ENCODE data around the gene PRKX. TPM values are rescaled to one million over a fixed set of nuclear protein-coding genes. Genes with fewer than 3 reads are reported as not detected.
"Not testable (repeated sequence)": the region's sequence is repeated elsewhere in the genome, so short reads cannot be mapped to it uniquely, and the experiment has no call there.

The PRKX gene
- total RNA-seq, 6 experiments from 2014 or later = 1.7 to 7.2 (median 3.7) TPM

DNA sequence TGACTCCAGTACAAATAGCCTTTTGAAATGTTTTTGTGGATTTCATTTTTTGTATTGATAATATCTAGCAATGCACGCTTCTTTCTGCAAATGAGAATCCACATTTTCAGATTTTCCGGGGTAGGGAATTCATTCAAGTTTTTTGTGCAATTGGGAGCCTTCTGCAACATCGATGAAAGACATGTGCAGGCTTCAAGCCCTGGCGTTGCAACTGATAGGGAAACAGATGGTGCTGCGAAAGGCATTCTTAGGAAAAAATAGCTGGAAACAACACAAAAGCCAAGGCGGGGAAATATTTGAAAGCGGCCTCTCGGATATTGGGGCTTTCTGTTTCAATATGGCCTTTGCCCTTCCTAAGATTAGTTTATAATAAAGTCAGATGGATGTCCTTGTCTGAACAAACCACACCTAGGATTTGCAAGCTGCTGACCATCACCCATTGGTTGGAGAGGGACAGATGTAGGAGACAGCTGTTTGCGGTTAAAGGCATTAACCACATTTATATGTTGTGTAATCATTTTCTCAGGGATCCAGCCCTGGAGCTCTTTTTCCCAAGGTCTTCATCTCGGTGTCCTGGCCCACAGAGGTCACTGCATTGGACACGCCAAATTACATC lies 136.5 kb downstream of the PRKX start:
- Histone ChIP-seq H3K27ac (no peak overlapping the region), H3K4me3 (no peak overlapping the region), H3K27me3 (no peaks in the 10 kb centered on the region), H3K36me3 (no peaks in the 10 kb centered on the region), H3K9me3 (no peaks in the 10 kb centered on the region), H3K4me1 (no peaks in the 10 kb centered on the region)
- DNase-seq (no peak), ATAC-seq (no peak)
- intact Hi-C loops (cut with DNase I) = no loop called here
- WGBS (ENCODE audit: insufficient coverage, low coverage, low lambda C conversion rate, missing lambda C conversion rate) = 69% methylated on average over 11 of the region's 11 CpGs
- TF ChIP-seq POLR2A (IDR thresholded peaks at IDR 0.05) = no peak
- TF ChIP-seq, protein P1, sequence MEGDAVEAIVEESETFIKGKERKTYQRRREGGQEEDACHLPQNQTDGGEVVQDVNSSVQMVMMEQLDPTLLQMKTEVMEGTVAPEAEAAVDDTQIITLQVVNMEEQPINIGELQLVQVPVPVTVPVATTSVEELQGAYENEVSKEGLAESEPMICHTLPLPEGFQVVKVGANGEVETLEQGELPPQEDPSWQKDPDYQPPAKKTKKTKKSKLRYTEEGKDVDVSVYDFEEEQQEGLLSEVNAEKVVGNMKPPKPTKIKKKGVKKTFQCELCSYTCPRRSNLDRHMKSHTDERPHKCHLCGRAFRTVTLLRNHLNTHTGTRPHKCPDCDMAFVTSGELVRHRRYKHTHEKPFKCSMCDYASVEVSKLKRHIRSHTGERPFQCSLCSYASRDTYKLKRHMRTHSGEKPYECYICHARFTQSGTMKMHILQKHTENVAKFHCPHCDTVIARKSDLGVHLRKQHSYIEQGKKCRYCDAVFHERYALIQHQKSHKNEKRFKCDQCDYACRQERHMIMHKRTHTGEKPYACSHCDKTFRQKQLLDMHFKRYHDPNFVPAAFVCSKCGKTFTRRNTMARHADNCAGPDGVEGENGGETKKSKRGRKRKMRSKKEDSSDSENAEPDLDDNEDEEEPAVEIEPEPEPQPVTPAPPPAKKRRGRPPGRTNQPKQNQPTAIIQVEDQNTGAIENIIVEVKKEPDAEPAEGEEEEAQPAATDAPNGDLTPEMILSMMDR (IDR thresholded peaks at IDR 0.05) = no peak

DNA sequence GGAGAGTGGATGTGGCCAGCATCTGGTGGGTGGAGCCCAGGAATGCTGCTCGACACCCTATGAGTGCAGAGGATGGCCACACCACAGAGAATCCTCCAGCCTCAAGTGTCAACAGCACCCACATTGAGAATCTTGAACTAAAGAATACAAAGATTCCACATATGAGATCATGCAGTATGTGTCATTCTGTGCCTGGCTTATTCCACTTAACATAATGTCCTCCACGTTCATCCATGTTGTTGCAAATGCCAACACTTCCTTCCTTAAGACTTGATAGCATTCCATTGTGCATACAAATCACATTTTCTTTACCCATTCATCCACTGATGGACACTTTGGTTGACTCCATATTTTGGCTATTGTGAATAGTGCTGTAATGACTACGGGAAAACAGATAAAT lies 145.8 kb downstream of the PRKX start:
- Histone ChIP-seq H3K9me3 (no peaks in the 10 kb centered on the region), H3K36me3 (no peaks in the 10 kb centered on the region), H3K4me1 (no peaks in the 10 kb centered on the region), H3K27me3 (no peaks in the 10 kb centered on the region), H3K27ac (no peak overlapping the region), H3K4me3 (no peak overlapping the region)
- intact Hi-C loops (cut with DNase I) = no loop called here
- TF ChIP-seq, protein P1 (IDR thresholded peaks at IDR 0.05) = no peak
- TF ChIP-seq POLR2A (IDR thresholded peaks at IDR 0.05) = no peak
- ATAC-seq (no peak), DNase-seq (no peak)
- 42% methylated on average over 3 of the region's 3 CpGs for WGBS (ENCODE audit: insufficient coverage, low coverage, low lambda C conversion rate, missing lambda C conversion rate)

DNA sequence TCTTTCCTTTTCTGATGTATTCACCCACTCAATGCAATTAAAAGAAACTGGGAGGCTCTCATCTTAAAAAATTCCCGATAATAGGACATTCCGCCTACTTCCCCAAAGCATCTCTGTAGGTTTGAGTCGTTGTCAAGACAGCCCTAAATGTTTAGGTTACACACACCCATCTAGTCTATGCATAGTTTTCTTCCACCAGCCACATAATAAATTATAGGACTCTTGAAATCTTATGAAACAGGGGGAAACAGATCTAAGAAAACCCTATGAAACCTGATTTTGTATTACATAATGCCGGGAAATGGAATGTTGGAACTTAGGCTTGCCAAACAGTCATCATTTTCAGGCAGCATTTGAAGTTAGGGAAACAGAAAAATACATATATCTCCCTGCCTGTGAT lies 150.0 kb downstream of the PRKX start:
- intact Hi-C loops (cut with DNase I) = no loop called here
- DNase-seq (no peak), ATAC-seq (no peak)
- H3K36me3 ChIP-seq = no peaks in the 10 kb centered on the region
- WGBS (ENCODE audit: insufficient coverage, low coverage, low lambda C conversion rate, missing lambda C conversion rate) = 68% methylated on average over 4 of the region's 4 CpGs
- no peaks in the 10 kb centered on the region for H3K4me1 ChIP-seq
- TF ChIP-seq, protein P1 (IDR thresholded peaks at IDR 0.05) = no peak
- H3K4me3 ChIP-seq = no peak overlapping the region
- H3K9me3 ChIP-seq = no peaks in the 10 kb centered on the region
- H3K27ac ChIP-seq = no peak overlapping the region
- H3K27me3 ChIP-seq = no peaks in the 10 kb centered on the region

DNA sequence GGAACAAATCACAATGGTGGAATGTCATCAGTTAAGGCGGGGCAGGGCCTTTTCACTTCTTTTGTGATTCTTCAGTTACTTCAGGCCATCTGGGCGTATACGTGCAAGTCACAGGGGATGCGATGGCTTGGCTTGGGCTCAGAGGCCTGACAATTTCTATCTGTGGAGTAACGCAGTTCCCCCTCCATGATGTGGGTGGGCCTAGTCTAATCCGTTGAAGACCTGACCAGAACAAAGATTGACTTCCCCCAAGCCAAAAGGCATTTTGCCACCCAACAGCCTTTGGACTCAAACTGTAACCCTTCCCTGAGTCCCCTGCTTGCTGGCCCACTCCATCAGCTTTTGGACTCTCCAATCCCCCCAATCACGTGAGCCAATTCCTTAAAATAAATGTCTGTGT lies 153.4 kb downstream of the PRKX start:
- H3K27me3 ChIP-seq; ATAC-seq; H3K4me1 ChIP-seq; H3K36me3 ChIP-seq; H3K4me3 ChIP-seq; H3K9me3 ChIP-seq; DNase-seq; intact Hi-C loops (cut with DNase I); H3K27ac ChIP-seq: not testable (repeated sequence)
- WGBS (ENCODE audit: insufficient coverage, low coverage, low lambda C conversion rate, missing lambda C conversion rate) = 60% methylated on average over 2 of the region's 7 CpGs

Small RNA genes lying within 50 kb of the gene (small RNA-seq; reads per million reads assigned to genes)
- gene RF00019 = 0 reads per million in 2 experiments
- 0 reads per million in 2 experiments for gene RNU6-114P

Measured in right lobe of liver (tissue), 6 donors.